ENCODE data around the gene ACVR1.
A peak's percentile ranks its signal among the peaks of the same experiment; 100 is the strongest.

The ACVR1 gene

GRCh38 chr2:157789256-157789655 lies 86.9 kb downstream of the ACVR1 start:
- Histone ChIP-seq H3K4me3 (ENCODE audit: low read depth, low read length) (no peak overlapping the region), H3K9me3 (ENCODE audit: severe bottlenecking) (no peaks in the 10 kb centered on the region), H3K27ac (no peak overlapping the region), H3K27me3 (ENCODE audit: insufficient read depth, low read depth, severe bottlenecking) (no peaks in the 10 kb centered on the region), H3K36me3 (no peaks in the 10 kb centered on the region; the same call in 1 of the 2 replicates)
- no peak for DNase-seq
- TF ChIP-seq, protein P1, sequence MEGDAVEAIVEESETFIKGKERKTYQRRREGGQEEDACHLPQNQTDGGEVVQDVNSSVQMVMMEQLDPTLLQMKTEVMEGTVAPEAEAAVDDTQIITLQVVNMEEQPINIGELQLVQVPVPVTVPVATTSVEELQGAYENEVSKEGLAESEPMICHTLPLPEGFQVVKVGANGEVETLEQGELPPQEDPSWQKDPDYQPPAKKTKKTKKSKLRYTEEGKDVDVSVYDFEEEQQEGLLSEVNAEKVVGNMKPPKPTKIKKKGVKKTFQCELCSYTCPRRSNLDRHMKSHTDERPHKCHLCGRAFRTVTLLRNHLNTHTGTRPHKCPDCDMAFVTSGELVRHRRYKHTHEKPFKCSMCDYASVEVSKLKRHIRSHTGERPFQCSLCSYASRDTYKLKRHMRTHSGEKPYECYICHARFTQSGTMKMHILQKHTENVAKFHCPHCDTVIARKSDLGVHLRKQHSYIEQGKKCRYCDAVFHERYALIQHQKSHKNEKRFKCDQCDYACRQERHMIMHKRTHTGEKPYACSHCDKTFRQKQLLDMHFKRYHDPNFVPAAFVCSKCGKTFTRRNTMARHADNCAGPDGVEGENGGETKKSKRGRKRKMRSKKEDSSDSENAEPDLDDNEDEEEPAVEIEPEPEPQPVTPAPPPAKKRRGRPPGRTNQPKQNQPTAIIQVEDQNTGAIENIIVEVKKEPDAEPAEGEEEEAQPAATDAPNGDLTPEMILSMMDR (IDR thresholded peaks at IDR 0.05; ENCODE audit: low read depth, low read length): no peak

DNA sequence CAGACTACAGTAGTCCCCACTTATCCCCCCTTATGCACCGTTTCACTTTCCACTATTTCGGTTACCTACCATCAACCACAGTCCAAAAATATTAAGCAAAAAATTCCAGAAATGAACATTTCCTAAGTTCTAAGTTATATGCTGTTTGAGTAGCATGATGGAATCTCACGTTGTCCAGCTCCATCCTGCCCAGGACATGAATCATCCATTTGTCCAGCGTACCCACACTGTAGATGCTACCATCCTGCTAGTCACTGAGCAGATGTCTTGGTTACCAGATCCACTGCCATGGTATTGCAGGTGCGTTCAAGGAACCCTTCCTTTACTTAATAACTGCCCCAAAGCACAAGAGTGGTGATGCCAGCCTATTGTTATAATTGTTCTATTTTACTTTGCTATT lies 87.9 kb downstream of the ACVR1 start:
- Histone ChIP-seq H3K27ac (no peak overlapping the region), H3K27me3 (ENCODE audit: insufficient read depth, low read depth, severe bottlenecking) (no peaks in the 10 kb centered on the region)

DNA sequence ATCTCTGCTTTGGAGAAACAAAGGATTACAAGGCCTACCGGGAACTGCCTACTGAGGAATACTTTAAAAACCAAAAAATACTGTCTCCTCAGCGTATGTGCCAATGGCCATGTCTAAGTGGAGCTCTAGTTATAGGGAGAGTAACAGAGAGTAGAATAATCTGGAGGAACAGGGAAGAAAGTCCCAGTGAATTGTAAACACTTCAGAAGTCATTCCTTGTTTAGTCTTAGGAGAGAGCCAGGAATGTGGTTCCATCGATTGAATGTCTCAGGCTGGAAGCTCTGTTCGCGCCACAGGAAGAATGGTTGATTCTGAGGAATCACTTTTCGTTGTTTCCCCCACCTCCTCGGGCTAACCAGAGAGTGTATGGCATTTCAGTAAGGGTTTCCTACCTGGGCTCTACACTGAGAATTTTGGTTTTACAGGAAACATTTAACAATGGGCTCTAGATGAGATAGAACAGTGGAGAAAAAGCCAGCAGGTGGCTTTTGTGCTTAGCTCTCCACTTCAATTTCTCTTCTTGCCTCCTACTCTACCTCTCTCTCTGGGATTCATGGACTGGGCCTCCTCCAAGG lies 88.7 kb downstream of the ACVR1 start:
- Histone ChIP-seq H3K27ac (peak overlapping the region; percentile 32), H3K4me3 (ENCODE audit: low read depth, low read length) (no peak overlapping the region), H3K36me3 (no peaks in the 10 kb centered on the region), H3K9me3 (ENCODE audit: severe bottlenecking) (no peaks in the 10 kb centered on the region), H3K27me3 (ENCODE audit: insufficient read depth, low read depth, severe bottlenecking) (no peaks in the 10 kb centered on the region)
- TF ChIP-seq, protein P1 (IDR thresholded peaks at IDR 0.05; ENCODE audit: low read depth, low read length): no peak
- no peak for DNase-seq

More for the DNA sequence above, 87.9 kb downstream of the ACVR1 start:
- Histone ChIP-seq H3K4me3 (ENCODE audit: low read depth, low read length) (no peak overlapping the region), H3K36me3 (no peaks in the 10 kb centered on the region; the same call in 1 of the 2 replicates), H3K9me3 (ENCODE audit: severe bottlenecking) (no peaks in the 10 kb centered on the region)
- no peak for DNase-seq
- TF ChIP-seq, protein P1 (IDR thresholded peaks at IDR 0.05; ENCODE audit: low read depth, low read length): no peak

DNA sequence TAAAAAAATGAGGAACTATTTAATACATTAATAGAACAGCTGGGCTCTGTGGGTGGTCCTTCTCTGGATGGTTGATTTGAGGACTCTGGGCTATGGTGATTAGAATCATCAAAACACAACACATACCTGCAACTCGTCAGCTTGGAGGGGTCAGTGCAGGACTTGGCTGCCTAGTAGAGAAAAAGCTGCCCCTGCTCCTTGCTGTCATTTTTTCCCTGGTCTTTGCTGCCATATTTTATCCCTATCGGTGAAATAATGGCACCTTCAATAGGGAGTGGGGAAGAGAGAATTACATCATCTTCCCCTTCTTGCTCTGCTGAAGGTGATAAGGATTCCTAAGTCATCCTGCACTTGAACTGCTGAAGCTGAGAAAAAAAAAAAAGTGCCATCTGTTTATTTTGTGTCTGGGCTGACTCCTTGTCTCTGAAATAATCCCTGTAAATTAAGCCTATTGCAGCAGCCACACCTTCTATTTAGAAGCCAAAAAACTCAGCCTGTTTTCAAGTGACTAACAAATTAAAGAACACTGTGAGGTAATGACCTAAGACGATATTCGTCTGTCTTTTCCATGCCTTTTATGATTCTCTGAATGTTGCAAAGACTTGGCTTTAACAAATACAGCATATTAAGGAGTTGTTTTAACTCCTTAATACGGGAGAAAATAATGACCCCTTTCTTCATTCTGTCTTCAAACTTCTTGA lies 89.3 kb downstream of the ACVR1 start:
- no peak for DNase-seq
- H3K4me3 ChIP-seq (ENCODE audit: low read depth, low read length): no peak overlapping the region
- TF ChIP-seq, protein P1 (IDR thresholded peaks at IDR 0.05; ENCODE audit: low read depth, low read length): no peak
- no peaks in the 10 kb centered on the region for H3K36me3 ChIP-seq
- peak overlapping the region; percentile 64 for H3K27ac ChIP-seq
- no peaks in the 10 kb centered on the region for H3K9me3 ChIP-seq (ENCODE audit: severe bottlenecking)
- no peaks in the 10 kb centered on the region for H3K27me3 ChIP-seq (ENCODE audit: insufficient read depth, low read depth, severe bottlenecking)

DNA sequence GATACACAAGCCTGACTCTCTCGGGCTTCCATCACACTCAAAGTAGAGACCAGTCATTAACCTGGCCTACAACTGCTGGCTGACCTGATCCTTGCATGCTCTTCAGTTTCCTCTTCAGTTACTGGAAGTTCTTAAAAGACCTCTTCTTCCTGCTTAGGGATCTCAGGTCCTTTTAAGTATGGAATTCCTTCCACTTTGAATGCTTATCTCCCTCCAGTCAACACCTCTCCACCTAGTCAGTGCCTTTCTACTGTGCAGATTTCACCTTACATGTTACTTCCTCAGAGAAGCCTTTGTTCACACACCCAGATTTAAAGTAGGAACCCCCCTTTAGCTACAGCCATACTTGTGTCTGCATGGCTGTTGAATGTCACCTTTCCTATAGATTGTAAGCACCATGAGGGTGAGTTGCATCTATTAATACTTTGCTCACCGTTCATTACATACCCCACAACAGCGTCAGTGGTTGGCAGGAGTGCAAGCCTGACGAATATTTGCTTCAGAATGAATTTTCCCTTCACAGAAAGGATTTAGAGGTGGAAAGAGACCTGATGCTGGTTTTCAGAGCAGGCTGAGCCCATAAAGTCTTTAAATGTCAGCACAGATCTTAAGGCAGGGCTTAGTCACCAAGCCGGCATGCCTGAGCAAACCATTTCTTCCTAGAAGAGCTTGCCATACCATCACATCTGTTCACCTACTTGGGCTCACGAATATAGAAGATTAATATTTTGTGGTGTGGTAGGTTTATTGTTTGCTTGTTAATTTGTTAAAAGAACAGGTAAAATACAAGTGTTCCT lies 90.1 kb downstream of the ACVR1 start:
- no peaks in the 10 kb centered on the region for H3K27me3 ChIP-seq (ENCODE audit: insufficient read depth, low read depth, severe bottlenecking)
- TF ChIP-seq, protein P1 (IDR thresholded peaks at IDR 0.05; ENCODE audit: low read depth, low read length): no peak
- H3K4me3 ChIP-seq (ENCODE audit: low read depth, low read length): no peak overlapping the region
- peak overlapping the region; percentile 64 for H3K27ac ChIP-seq
- no peaks in the 10 kb centered on the region for H3K36me3 ChIP-seq
- H3K9me3 ChIP-seq (ENCODE audit: severe bottlenecking): no peaks in the 10 kb centered on the region
- peak; percentile 41 for DNase-seq
